HTR-8/SVneo (cell line): ENCODE results near the gene IDH3A.

ENCODE experiments used
- DNase-seq: peaks from one replicate; pipeline ENCODE4 v3.0.0; 2011; ENCODE audit warnings: low spot score, mixed read lengths; ENCODE audit not compliant: insufficient read length
- FAIRE-seq: peaks from 2 replicates; lab custom pipeline; 2011; peaks lifted over from hg19 to GRCh38; lab: Jason Lieb, UNC

The IDH3A gene

GRCh38 chr15:78162038-78162437 is 12.9 kb downstream of the IDH3A start:
- no peak for FAIRE-seq
- no peak for DNase-seq

DNA sequence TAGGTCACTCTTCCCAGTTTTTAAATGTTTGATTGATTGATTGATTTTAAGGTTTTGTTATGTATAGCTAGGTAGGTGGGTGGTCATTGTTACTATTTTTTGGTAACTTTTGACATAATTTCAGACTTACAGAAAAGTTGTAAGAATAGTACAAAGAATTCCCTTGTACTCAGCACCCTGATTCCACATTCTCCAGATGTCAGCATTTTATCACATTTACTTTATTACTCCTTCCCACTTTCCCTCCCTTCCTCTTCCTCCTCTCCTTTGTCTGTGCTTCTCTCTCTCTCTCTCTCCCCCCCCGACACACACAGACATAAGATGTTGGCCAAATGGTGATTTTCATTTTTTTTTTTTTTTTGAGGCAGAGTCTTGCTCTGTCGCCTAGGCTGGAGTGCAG is 14.8 kb downstream of the IDH3A start:
- FAIRE-seq (no peak), DNase-seq (no peak)

DNA sequence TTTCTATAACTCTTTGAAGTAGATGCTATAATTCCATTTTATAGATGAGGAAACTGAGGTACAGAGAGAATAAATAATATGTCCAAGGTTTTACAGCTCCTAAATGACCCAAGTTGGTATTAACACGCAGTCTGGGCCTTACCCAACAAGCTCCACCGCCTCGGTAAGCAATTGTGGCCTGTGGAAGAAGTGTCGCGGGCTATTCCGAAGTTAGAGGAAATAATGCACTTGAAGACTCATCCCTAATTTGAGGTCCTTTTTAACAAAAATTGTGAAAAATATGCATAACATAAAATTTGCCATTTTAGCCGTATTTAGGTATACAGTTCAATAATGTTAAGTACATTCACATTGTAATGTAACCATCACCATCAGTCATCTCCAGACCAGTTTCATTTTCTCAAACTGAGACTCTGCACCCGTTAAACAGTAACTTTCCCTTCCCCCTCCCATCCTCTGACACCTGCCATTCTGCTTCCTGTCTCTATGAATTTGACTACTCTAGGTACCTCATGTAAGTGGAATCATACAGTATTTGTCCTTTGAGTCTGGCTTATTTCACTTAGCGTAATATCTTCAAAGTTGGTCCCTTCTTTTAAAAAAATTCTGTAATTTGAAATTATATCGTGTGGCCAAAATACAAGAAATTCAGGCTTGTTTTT is 18.2 kb downstream of the IDH3A start:
- FAIRE-seq (no peak), DNase-seq (no peak)

DNA sequence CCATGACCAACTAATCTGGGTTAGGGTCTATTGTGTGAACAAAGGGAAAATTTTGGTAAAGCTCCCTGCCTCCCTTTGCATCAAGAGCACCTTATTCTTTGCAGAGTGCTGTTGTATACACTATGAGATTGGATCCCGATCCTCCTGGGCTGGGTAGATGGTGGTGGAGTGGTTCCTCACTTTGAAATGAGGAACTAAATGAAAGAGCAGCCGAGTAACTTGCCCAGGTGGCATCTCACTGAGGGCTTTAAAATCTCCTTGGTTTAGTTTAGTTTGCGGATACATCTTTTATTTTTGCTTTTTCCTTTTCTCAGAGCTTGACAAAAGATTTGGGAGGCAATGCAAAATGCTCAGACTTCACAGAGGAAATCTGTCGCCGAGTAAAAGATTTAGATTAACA is 19.4 kb downstream of the IDH3A start:
- no peak for DNase-seq
- no peak for FAIRE-seq

DNA sequence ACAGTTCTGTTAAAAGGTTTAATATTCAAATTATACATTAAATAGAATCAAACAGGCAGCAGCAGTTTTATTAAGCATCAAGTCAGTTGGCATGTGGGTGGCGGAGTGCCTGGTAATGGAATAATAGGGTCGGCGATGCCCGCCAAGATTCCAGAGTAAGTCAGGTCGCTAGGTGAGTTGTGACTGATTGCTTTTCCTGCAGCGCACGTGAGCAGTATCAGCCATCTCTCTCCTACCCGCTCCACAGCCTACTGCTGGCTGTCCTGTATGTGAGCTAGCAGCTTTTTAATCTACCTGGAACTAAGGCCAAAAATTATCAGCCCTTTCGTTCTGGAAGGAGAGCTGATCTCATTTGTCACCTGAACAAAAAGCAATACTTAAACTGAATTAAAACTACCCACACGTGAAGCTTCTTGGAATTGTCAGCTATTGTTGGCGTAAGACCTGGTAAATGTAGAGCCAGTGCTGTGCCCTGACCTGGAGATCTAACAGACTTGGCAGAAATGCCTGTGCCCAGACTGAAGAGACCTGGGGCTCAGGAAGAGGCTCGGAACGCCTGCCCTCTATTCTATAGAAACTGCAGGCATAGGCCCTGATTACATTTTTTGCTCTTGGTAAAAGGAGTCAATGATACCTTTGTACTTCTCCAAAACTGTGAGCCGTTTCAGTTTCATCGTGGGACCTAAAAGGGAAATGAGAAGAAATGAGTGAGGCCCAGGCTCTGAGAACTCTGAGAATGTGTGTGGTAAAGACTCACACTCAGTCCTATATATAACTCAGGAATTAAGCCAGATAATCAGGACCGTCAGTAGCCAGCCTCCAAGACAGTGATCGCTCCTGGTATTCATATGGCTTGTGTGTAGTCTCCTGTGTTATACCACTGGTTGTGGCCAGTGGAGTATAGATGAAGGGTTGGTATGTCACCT is 21.9 kb downstream of the IDH3A start:
- DNase-seq, result no peak
- FAIRE-seq, result no peak

DNA sequence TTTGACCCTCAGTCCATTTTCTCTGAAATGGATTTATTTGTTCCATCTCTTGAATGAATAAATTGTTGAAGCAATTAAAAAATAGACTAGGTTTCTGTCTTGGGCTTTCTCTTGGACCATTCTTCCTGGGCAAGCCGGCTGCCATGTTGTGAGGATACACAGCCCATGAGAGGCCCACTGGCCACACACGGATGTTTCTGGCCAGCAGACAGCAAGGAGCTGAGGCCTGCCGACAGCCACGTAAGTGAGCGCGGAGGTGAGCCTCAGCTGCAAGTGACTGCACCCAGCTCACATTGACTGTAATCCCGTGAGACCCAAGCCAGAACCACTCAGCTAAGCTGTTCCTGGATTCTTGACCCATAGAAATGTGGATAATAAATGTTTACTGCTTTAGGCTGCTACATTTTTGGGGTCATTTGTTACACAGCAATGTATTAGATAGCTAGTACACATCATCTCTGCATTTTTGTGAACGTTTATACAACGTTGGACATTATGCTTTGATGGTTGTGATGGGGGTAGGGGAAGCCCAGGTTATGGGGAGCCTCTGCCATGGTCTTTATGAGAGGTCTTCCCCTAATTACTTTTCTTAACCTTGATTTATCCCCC is 22.8 kb downstream of the IDH3A start:
- no peak for FAIRE-seq
- DNase-seq, result no peak

- no peak for FAIRE-seq
- no peak for DNase-seq
Measured at GRCh38 chr15:78174401-78174800, 25.2 kb downstream of the IDH3A start.

- no peak for FAIRE-seq
- no peak for DNase-seq
Measured at GRCh38 chr15:78175330-78175729, 26.2 kb downstream of the IDH3A start.

DNA sequence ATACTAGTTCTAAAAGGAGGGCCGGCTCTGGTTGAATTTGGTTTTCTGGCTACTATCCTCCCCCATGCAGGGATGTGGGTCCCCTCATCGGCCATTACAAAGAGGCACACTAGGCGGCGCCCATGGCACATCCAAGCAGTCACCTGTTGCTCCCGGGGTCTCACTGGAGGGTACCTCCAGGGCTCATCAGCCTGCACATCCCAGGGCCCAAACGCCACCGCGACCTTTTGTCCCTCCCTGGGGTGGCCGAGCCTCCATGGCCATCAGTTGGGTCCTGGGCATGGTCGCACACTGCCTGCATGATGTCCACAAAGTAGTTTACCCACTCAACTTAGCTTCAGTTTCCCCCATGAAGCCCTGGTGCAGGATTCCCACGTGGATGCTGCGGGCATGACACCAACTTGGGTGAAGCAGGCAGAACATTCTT is 28.3 kb downstream of the IDH3A start:
- peak; percentile 62 for DNase-seq
- no peak for FAIRE-seq

DNA sequence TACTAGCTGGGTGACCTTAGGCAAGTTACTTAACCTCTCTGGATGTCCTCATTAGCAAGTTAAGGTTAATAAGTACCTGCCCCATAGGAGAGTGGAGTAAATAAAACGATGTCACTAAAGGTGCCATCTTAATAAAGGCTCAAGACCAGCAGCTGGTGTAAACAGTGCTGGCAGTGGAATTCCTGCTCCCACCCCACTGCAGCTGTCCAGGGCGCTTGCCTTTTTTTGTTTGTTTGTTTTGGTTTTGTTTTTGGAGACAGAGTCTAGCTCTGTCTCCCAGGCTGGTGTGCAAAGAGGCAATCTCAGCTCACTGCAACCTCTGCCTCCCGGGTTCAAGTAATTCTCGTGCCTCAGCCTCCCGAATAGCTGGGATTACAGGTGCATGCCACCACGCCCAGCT is 28.9 kb downstream of the IDH3A start:
- DNase-seq, result no peak
- no peak for FAIRE-seq

- no peak for FAIRE-seq
Measured at GRCh38 chr15:78179286-78179840, 30.2 kb downstream of the IDH3A start.

DNA sequence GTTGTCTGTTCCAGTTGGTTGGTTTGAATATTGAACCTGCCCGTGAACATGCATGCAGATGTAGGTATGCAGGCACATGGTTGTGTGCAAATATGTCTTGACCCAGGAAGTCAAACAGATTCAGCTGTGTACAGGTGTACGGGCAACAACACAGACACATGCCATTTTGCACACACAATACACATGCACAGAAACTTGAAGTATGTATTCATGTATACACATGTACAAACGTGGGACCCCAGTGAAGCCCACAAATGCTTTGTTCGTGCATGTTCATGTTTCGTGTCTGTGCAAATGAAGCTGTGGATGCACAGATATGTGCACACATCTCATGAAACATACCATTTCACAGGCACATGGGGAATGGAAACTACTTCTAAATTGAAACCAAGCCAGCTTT is 30.7 kb downstream of the IDH3A start:
- DNase-seq (no peak), FAIRE-seq (no peak)

More at GRCh38 chr15:78179286-78179840, 30.2 kb downstream of the IDH3A start:
- DNase-seq, result no peak

GRCh38 chr15:78182336-78182700 is 33.2 kb downstream of the IDH3A start:
- DNase-seq (no peak), FAIRE-seq (no peak)

DNA sequence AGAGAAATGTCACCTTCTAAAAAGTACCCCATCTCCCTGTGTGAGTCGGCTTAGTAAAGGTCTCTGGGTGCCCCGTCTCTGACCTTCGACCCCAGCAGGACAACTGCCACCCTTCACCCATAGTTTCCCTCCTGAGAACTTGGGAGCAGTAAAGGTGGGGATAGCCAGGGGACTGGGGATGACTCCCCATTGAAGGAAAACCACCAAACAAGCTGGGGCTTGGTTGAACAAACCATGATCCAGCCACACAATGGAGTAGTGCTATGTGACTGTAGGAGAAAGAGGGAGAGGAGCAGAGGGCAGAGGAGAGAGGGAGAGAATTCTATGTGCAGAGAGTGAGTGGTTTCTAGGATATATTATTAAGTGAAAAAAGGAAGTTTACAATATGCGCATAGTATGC is 33.7 kb downstream of the IDH3A start:
- DNase-seq, result no peak
- FAIRE-seq, result no peak

- DNase-seq (no peak), FAIRE-seq (no peak)
Measured at GRCh38 chr15:78192826-78193594, 43.8 kb downstream of the IDH3A start.

GRCh38 chr15:78193731-78194567 is 44.8 kb downstream of the IDH3A start:
- FAIRE-seq (no peak), DNase-seq (no peak)

- DNase-seq (no peak), FAIRE-seq (no peak)
Measured at GRCh38 chr15:78194568-78194925, 45.4 kb downstream of the IDH3A start.

DNA sequence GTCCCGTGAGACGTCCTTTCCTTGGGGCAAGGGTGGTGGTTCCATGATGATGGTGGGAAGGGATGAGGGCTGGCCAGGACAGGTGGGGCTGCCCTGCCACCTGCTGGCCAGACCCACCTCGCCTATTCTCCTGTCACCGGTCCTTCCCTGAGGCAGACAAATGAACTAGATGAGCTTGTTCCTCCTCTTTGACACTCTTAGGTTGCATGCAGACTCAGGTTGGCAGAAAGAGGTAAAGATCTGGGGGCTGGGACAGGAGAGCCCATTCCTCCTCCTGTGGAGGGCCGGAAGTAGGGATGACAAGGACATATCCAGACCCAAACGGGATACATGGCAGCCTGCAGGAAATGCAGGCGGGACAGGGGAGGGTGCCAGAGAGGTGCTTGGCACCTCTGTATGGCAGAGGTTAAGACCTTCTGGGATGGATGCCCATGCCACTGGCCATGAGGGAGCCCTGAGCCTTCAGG is 46.6 kb downstream of the IDH3A start:
- DNase-seq (peak; percentile 60), FAIRE-seq (peak; percentile 82)

DNA sequence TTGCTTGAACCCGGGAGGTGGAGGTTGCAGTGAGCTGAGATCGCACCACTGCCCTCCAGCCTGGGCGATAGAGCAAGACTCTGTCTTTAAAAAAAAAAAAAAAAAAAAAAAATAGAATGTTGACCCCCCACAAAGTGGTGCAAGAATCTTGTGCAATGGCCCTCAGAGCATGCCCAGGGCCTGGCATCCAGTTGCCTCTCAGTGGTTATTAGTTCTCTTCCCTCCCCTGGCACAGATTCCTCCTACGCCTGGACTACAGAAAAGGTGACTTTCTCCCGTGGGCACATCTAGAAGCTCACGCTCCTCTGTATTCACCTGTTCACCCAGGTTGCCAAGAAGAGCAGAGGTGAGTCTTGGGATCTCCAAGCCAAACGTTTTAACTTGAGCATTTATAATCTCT is 48.5 kb downstream of the IDH3A start:
- DNase-seq, result no peak
- FAIRE-seq, result no peak
